22Rv1 (cell line): Measurements from ENCODE around the gene KRTAP4-6.

Experiments used
- CTCF ChIP-seq: fragments of 450-650 bp; IDR thresholded peaks from 2 replicates; pipeline ENCODE4 v1.5.1; 2017; ENCODE audit warnings: mild to moderate bottlenecking
- ZFX ChIP-seq: fragments of 450-650 bp; IDR thresholded peaks from 2 replicates; pipeline ENCODE4 v1.6.1; 2017; ENCODE audit warnings: antibody characterized with exemption, borderline replicate concordance

GRCh38 chr17:41168121-41168520 lies 27.8 kb upstream of the KRTAP4-6 start, which contains the start of gene KRTAP4-3:
- no peak for TF ChIP-seq CTCF
- no peak for TF ChIP-seq ZFX
